HUES64 (cell line): ENCODE data around the gene UBA5.
"Not testable (repeated sequence)": the region's sequence is repeated elsewhere in the genome, so short reads cannot be mapped to it uniquely, and the experiment has no call there.

Experiments used
- H3K27ac ChIP-seq: 2 replicates; pipeline ENCODE4 v1.7.0; 2013; ENCODE audit warnings: low read depth, low read length, inconsistent platforms
- H3K27me3 ChIP-seq: 2 replicates; pipeline ENCODE4 v1.6.1; 2013; ENCODE audit warnings: mild to moderate bottlenecking, low read length; ENCODE audit not compliant: insufficient read depth
- H3K36me3 ChIP-seq: 2 replicates; pipeline ENCODE4 v1.6.1; 2013; ENCODE audit warnings: mild to moderate bottlenecking, low read length; ENCODE audit not compliant: insufficient read depth
- H3K4me1 ChIP-seq: 2 replicates; pipeline ENCODE4 v1.6.1; 2013; ENCODE audit warnings: mild to moderate bottlenecking, low read length, moderate library complexity; ENCODE audit not compliant: insufficient read depth
- H3K4me3 ChIP-seq: 2 replicates; pipeline ENCODE4 v1.5.1; 2013; ENCODE audit warnings: mild to moderate bottlenecking, low read length, moderate library complexity
- H3K9ac ChIP-seq: 2 replicates; pipeline ENCODE4 v1.6.1; 2013; ENCODE audit warnings: mild to moderate bottlenecking, low read depth, low read length
- H3K9me3 ChIP-seq: 2 replicates; pipeline ENCODE4 v1.6.1; 2013; ENCODE audit warnings: low read depth, low read length; ENCODE audit not compliant: insufficient read depth
- WGBS: fragments of 150-250, 120-280 bp; methylation state at CpG from one replicate; pipeline ENCODE4 v1.1.7; 2013; ENCODE audit warnings: missing lambda C conversion rate; 5-methylcytosine and 5-hydroxymethylcytosine counted together

Gene UBA5

DNA sequence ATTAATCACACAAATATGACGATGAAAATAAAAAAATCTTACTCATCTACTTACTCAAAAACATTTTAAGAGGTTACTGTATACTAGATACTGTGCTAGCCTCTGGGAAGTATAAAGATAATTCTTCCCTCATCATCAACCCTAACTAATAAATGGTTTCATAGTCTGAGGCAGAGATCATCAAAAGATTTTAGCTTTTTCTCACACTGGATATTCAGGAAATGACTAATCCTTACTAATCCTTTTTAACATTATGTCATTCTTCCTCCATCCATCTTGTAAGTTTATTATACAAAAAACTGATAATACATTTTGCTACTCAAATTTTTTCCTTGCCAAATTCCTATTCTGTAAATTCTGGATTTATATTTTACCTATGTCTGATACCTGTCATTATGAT is 30.2 kb upstream of the UBA5 start:
- Histone ChIP-seq H3K9me3 (no peaks in the 10 kb centered on the region), H3K9ac (no peak overlapping the region), H3K4me3 (no peak overlapping the region), H3K27me3 (no peaks in the 10 kb centered on the region), H3K36me3 (peaks cover 21% of the 10 kb centered on the region), H3K4me1 (peaks cover 8% of the 10 kb centered on the region), H3K27ac (no peak overlapping the region)
- no CpG with 5 or more reads among the region's 1 CpG for WGBS

DNA sequence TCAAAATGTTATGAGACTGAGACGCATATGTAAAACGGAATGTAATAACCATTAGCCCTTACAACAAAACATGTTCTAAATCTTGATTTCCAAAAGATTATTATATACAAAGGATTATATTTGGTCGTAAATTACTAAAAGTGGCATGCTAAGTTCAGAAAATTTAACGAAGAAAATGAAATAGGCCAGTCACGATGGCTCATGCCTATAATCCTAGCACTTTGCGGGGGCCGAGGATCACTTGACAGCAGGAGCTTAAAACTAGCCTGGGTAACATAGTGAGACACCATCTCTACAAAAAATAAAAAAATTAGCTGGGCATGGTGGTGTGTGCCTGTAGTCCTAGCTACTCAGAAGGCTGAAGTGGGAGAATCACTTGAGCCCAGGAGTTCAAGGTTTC is 29.5 kb upstream of the UBA5 start:
- H3K9ac ChIP-seq, result no peak overlapping the region
- no peak overlapping the region for H3K27ac ChIP-seq
- WGBS, result 95% methylated on average over 5 of the region's 7 CpGs
- H3K4me1 ChIP-seq, result peaks cover 8% of the 10 kb centered on the region
- peaks cover 24% of the 10 kb centered on the region for H3K36me3 ChIP-seq
- no peaks in the 10 kb centered on the region for H3K27me3 ChIP-seq
- H3K4me3 ChIP-seq, result no peak overlapping the region
- H3K9me3 ChIP-seq, result no peaks in the 10 kb centered on the region

DNA sequence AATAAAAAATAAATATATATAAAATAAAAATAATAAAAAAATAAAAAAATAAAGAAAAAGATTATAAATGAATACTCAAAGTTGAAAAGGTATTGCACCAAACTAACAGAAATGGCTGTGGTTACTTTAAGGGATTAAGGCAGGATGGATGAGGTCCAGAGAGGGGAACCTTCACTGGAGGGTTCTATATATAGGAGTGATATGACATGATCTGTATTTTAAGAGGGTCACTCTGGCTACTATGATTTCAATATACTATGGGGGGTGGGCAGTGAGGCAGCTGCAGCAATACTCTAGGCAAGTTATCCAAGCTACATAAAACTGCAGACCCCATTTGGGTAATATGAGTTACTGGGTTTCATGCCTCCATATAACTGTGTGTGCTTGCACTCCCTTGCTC is 25.1 kb upstream of the UBA5 start:
- Histone ChIP-seq H3K27ac (no peak overlapping the region), H3K4me1 (no peaks in the 10 kb centered on the region), H3K9me3 (no peaks in the 10 kb centered on the region), H3K4me3 (no peak overlapping the region), H3K27me3 (no peaks in the 10 kb centered on the region), H3K36me3 (peaks cover 34% of the 10 kb centered on the region), H3K9ac (no peak overlapping the region)

DNA sequence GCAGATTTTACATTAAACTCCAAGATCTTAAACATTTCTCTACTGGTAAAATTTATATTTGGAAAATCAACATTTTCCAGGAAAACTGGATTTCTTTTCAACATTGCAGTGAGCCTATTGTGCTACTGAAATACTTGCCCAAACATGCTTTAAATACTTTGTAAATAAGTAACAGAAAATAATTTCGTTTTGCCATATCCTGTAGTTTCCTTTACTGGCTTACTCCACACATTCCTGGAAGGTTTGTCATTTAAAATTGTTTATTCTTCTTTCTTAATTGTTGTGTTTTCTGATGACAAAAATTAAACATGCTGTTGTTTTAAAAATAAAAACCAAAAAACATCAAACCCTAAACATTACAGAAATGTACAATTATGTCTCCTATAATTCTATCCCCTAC is 22.5 kb upstream of the UBA5 start:
- H3K27ac ChIP-seq, result no peak overlapping the region
- no peaks in the 10 kb centered on the region for H3K4me1 ChIP-seq
- no peaks in the 10 kb centered on the region for H3K27me3 ChIP-seq
- H3K36me3 ChIP-seq, result peaks cover 38% of the 10 kb centered on the region
- WGBS, result no CpG with 5 or more reads among the region's 1 CpG
- no peak overlapping the region for H3K4me3 ChIP-seq
- H3K9ac ChIP-seq, result no peak overlapping the region
- no peaks in the 10 kb centered on the region for H3K9me3 ChIP-seq

DNA sequence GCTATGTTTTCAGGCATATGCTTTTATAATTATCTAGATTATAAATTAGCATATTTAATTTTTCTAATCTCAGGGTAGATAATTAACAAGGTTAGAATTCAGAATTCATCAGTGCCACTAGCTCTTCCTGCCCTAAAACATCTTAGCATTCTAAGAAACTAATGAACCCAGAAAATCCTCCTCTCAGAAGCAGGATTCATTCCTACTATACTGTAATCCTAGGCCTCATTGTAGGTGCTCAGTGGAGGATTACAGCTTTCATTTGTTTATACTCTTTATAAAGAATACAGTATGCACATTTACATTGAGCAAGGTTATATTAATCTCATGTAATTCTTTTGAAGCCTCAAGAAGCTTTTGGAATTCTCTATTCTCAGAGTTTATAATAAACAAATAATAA is 21.4 kb upstream of the UBA5 start:
- Histone ChIP-seq H3K4me1 (no peaks in the 10 kb centered on the region), H3K36me3 (peaks cover 38% of the 10 kb centered on the region), H3K9me3 (no peaks in the 10 kb centered on the region), H3K27me3 (no peaks in the 10 kb centered on the region), H3K9ac (no peak overlapping the region), H3K4me3 (no peak overlapping the region), H3K27ac (no peak overlapping the region)

DNA sequence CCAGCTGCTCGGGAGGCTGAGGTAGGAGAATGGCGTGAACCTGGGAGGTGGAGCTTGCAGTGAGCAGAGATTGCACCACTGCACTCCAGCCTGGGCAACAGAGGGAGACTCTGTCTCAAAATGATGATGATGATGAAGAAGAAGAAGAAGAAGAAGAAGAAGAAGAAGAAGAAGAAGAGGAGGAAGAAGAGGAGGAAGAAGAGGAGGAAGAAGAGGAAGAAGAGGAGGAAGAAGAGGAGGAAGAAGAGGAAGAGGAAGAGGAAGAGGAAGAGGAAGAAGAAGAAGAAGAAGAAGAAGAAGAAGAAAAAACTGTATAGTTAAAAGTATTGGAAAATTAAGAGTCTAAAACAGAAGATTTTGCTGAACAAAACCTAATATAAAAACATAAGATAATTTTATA is 18.7 kb upstream of the UBA5 start:
- not testable (repeated sequence) for H3K4me3 ChIP-seq, H3K27ac ChIP-seq, H3K9ac ChIP-seq, H3K27me3 ChIP-seq, H3K4me1 ChIP-seq, H3K9me3 ChIP-seq
- H3K36me3 ChIP-seq, result peaks cover 33% of the 10 kb centered on the region
- 92% methylated on average over 2 of the region's 2 CpGs for WGBS

DNA sequence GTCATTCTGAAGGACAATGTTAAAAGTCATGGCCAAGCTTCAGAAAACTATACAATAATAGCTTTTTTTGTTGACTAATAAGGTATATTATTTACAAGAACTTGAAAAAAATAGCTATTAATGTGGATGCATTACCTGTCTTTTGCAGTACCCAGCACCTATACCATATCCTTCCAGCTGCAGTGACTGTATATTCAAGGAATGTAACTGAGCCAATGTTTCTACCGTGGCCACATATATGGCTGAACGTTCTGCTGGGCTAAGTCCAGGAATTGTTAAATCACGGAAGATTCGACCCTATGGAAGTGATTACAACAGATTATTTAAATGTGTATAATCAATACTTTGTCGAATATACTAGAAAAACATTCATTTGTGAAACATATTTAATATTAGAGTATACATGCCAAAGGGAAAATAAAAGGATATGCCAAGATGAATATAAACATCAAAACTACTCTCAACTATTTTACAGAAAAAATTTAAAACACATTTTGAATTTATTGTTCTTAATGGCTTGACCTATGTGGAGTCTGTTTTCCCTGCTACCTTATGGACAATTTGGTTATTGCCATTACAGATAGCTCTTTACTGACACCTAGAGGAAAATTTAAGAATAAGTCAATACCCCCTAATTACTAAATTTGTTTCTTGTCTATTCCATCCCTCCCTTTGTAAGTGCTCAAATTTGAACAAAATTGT is 18.1 kb upstream of the UBA5 start:
- Histone ChIP-seq H3K36me3 (peaks cover 29% of the 10 kb centered on the region), H3K27me3 (no peaks in the 10 kb centered on the region), H3K4me1 (no peaks in the 10 kb centered on the region), H3K4me3 (no peak overlapping the region), H3K9me3 (no peaks in the 10 kb centered on the region), H3K9ac (no peak overlapping the region), H3K27ac (no peak overlapping the region)
- WGBS, result 85% methylated on average over 4 of the region's 5 CpGs

DNA sequence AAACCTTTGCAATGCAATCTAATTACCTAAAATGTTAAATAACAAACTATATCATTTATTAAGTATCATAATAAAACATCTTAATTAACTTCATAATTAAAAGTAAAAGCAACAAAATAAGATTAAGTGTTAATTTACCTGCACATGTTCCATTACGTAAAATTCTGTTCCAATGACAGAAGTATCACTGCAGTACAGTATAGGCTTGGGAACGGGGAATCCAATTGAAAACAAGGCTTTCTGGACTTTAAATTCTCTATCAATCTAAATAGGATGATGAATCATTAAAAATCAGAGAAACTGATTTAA is 17.6 kb upstream of the UBA5 start:
- Histone ChIP-seq H3K27me3 (no peaks in the 10 kb centered on the region), H3K27ac (no peak overlapping the region), H3K9ac (no peak overlapping the region), H3K4me3 (no peak overlapping the region), H3K4me1 (no peaks in the 10 kb centered on the region), H3K9me3 (no peaks in the 10 kb centered on the region), H3K36me3 (peaks cover 28% of the 10 kb centered on the region)
- 58% methylated on average over 2 of the region's 2 CpGs for WGBS

DNA sequence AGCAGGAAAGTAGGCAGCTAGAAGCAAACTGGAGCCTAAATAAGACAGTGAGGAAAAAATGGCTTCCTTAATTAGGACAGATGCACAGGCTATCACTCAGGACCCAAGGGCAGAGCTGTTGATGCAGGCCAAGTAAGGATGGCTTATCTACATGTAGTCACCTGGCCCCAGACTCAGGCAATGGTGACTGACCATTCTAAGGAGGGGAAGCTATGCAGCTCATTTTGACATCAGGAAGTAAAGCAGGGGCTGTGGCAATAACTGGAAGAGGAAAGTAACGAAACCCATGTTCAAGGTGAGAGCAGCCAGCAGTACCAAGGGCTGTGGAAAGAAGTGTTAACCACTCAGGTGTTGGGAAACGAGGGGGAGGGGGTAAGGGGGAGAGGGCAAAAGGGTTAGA is 16.8 kb upstream of the UBA5 start:
- Histone ChIP-seq H3K4me1 (no peaks in the 10 kb centered on the region), H3K36me3 (peaks cover 19% of the 10 kb centered on the region), H3K27ac (no peak overlapping the region), H3K4me3 (no peak overlapping the region), H3K9me3 (no peaks in the 10 kb centered on the region), H3K27me3 (no peaks in the 10 kb centered on the region), H3K9ac (no peak overlapping the region)
- WGBS, result 83% methylated on average over 2 of the region's 2 CpGs

DNA sequence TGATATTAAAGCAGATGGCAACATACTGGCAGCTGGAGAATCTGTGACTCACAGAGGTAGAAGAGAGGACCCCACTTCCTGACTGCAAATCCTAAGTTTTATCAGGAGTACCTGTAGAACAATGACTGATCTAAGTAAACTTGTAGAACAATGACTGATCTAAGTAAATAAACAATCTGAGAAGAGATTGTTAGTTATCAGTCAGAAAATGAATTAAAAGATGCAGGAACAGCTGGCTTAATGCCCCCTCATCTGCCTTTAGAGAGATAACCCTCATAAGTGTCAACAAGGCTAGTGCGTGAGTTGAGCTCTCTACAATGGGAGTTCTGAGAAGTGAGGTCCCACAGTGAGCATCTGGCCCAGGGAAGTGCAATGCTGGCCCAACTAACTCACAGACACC is 15.1 kb upstream of the UBA5 start:
- H3K27ac ChIP-seq, result no peak overlapping the region
- WGBS, result 85% methylated on average over 1 of the region's 1 CpG

DNA sequence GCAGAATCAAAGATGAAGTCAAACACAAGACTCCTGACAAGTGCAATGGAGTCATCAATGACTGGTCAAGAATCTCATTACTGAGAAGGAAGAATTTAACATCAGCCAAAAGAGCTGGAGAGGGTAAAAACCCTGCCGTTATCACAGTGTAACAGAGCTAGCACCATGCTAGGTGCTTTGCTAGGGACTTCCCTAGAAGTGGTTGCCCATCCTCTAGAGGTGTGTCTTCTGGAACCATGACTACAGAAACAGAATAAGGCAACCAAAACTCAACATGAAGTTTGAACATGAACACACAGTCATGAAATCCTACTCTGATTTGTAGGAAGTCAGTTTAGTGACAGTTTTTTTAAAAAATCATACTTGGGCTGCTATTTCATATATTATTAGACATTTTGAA is 10.0 kb upstream of the UBA5 start:
- H3K27me3 ChIP-seq, result no peaks in the 10 kb centered on the region
- H3K4me3 ChIP-seq, result no peak overlapping the region
- WGBS, result 57% methylated on average over 1 of the region's 1 CpG
- no peaks in the 10 kb centered on the region for H3K36me3 ChIP-seq
- H3K9ac ChIP-seq, result no peak overlapping the region
- no peaks in the 10 kb centered on the region for H3K9me3 ChIP-seq
- H3K27ac ChIP-seq, result no peak overlapping the region
- no peaks in the 10 kb centered on the region for H3K4me1 ChIP-seq

More for the DNA sequence above, 15.1 kb upstream of the UBA5 start:
- H3K4me1 ChIP-seq, result no peaks in the 10 kb centered on the region
- no peaks in the 10 kb centered on the region for H3K9me3 ChIP-seq
- peaks cover 5% of the 10 kb centered on the region; the same call in 1 of the 2 replicates for H3K36me3 ChIP-seq
- no peak overlapping the region for H3K4me3 ChIP-seq
- H3K27me3 ChIP-seq, result no peaks in the 10 kb centered on the region
- H3K9ac ChIP-seq, result no peak overlapping the region

DNA sequence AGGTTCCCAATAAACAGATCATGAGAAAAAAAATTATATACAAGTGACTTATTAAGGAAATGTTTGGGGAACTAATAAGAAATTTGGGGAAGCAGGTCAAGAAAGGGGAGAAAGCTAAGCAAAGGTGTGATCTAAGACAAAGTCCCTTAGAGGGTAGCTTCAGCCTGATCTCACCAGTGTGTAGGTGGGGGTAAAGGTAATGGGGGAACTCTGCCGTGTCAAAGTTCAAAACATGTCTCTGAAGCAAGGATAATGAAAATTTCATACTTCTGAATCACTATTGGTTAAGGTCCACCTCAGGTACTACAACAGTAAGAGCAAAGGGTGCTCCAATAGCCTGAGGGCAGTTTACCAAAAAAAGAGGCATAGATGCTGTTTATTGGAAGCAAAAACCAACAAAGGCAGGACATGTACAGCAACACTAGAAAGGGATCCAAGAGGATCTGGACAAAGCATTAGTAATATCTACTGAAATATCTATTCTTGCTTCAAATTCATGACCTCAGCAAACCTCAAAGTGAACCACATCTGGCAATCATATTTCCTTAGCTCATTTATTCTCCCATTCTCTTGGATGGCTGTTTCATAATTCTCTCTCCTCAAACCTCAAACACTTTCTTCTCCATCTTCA is 7.4 kb upstream of the UBA5 start:
- H3K27me3 ChIP-seq, result no peaks in the 10 kb centered on the region
- H3K9me3 ChIP-seq, result no peaks in the 10 kb centered on the region
- no peak overlapping the region for H3K4me3 ChIP-seq
- no peak overlapping the region for H3K9ac ChIP-seq
- no peaks in the 10 kb centered on the region for H3K4me1 ChIP-seq
- WGBS, result 91% methylated on average over 1 of the region's 1 CpG
- no peaks in the 10 kb centered on the region for H3K36me3 ChIP-seq
- H3K27ac ChIP-seq, result no peak overlapping the region
